WI38 (cell line): ENCODE measurements around the gene ABCC2.

Experiments
- H3K4me3 ChIP-seq: 2 replicates; pipeline ENCODE4 v1.5.1; 2011; ENCODE audit warnings: low read depth, mild to moderate bottlenecking, control low read depth, low read length
- TF ChIP-seq, protein P1 (sequence below): IDR thresholded peaks from 2 replicates; pipeline ENCODE4 v1.5.1; 2012; ENCODE audit warnings: low read depth, mild to moderate bottlenecking, control low read depth, low read length

Gene ABCC2

DNA sequence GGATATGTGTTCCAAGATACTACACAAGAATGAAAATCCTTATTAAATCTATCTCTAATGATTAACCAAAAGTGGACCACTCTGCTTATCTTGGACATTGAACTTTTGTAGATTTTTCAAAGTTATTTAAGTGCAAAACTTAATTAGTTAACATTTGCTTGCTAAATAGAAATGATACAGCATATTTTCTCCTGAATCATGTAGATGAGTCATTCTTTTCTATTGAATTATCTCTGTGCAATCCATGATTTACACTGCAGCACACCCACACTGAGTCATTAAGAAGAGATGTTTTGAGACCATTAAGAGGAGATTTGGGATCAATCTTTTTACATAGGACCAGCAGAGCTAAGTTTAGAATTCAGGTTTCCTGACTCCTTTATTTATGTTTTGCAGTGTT, 6.6 kb upstream of the ABCC2 start:
- TF ChIP-seq, protein P1, sequence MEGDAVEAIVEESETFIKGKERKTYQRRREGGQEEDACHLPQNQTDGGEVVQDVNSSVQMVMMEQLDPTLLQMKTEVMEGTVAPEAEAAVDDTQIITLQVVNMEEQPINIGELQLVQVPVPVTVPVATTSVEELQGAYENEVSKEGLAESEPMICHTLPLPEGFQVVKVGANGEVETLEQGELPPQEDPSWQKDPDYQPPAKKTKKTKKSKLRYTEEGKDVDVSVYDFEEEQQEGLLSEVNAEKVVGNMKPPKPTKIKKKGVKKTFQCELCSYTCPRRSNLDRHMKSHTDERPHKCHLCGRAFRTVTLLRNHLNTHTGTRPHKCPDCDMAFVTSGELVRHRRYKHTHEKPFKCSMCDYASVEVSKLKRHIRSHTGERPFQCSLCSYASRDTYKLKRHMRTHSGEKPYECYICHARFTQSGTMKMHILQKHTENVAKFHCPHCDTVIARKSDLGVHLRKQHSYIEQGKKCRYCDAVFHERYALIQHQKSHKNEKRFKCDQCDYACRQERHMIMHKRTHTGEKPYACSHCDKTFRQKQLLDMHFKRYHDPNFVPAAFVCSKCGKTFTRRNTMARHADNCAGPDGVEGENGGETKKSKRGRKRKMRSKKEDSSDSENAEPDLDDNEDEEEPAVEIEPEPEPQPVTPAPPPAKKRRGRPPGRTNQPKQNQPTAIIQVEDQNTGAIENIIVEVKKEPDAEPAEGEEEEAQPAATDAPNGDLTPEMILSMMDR = no peak
- H3K4me3 ChIP-seq = no peak overlapping the region

DNA sequence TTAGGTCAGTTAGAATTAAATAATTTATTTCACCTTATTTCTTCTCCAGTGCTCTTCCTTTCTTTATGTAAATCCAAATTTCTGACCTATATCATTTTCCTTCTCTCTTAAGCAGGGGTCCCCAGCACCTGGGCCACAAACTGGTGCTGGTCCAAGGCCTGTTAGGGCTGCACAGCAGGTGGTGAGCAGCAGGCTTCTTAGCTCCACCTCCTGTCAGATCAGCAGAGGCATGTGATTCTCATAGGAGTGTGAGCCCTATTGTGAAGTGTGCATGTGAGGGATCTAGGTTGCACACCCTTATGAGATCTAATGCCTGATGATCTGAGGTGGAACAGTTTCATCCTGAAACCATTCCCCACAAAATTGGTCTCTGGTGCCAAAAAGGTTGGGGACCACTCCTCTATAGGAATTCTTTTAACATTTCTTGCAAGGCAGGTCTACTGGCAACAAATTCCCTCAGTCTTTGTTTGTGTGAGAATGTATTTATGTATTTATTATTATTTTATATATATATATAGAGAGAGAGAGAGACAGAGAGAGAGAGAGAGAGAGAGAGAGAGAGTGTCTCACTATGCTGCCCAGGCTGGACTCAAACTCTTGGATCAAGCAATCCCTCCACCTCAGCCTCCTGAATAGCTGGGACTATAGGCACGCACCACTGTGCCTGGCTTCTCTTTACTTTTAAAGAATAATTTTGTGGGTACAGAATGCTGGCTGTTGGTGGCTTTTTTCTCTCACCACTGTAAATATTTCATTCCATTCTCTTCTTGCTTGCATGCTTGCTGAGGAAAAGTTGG, 4.3 kb upstream of the ABCC2 start:
- TF ChIP-seq, protein P1 = no peak
- no peak overlapping the region for H3K4me3 ChIP-seq

DNA sequence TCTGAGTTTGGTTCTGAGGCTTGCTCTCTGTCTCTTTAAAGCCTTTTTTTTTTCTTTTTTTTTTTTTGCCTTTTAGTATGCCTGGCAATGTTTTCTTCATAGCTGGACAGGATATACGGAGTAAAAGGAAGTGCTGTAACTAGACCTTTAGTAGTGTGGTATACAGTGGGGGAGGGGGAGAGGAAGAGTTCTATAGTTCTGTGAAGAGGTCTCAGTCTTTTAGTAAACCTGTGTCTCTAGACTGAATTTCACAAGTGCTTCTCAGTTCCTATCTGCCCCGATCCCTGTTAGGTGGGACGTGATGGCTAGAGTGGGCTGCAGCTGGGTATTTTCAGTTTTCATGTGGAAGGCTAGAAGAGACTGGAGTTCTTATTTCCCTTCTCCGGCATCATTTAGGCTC, 3.1 kb upstream of the ABCC2 start:
- TF ChIP-seq, protein P1 = no peak
- peak overlapping the region; percentile 51 for H3K4me3 ChIP-seq

DNA sequence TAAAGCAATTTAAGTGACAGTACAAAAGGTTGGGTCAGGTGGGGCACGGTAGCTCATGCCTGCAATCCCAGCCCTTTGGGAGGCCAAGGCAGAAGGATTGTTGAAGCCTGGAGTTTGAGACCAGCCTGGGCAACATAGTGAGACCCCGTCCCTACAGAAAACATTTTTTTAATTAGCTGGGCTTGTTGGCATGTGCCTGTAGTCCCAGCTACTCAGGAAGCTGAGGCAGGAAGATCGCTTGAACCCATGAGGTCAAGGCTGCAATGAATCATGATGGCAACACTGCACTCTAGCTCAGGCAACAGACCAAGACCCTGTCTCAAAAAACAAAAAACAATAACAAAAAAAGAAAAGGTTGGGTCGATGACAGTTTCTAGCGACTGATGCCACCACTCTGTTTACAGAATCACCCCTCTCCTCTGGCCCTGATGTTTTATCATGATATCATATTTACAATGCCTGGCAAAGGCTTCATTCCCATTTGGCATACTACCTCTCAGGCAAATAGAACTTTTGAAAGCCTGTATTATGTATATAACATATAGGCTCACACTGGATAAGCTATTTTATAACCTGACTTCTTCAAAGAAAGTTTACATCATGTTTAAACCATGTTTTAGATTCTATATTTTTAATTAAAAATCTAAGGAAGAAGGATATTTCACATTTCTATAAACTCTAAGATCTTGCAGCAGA, 558 bp upstream of the ABCC2 start:
- no peak overlapping the region for H3K4me3 ChIP-seq
- TF ChIP-seq, protein P1 = no peak

DNA sequence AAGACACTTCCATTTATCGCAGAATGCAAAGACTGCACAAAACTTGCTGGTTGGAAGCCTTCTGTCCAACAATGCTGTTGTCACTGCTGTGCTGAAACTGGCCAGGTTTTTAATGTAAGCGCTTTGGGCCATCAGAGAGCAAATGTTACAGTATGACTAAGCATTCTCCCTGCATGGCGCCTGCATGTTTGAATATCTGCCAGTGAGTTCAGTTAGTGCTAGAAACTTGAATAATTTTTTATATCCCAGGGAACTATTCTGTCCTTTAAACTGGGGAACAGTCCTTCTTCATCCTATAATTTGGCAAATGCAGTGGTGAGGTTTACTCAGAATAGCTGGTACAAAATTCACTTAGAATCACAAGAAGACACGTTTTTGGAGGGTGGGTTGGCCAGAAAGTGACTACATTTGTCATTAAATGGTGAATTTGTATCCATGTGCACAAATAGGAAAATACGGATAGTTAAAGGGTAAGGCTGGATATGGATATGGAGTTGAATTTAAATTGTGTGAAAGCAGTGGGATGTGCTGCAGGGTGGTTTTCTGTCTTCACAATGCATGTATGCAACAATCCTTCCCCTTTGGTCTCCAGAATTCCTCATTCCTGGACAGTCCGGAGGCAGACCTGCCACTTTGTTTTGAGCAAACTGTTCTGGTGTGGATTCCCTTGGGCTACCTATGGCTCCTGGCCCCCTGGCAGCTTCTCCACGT, 1.7 kb downstream of the ABCC2 start:
- TF ChIP-seq, protein P1 = no peak

DNA sequence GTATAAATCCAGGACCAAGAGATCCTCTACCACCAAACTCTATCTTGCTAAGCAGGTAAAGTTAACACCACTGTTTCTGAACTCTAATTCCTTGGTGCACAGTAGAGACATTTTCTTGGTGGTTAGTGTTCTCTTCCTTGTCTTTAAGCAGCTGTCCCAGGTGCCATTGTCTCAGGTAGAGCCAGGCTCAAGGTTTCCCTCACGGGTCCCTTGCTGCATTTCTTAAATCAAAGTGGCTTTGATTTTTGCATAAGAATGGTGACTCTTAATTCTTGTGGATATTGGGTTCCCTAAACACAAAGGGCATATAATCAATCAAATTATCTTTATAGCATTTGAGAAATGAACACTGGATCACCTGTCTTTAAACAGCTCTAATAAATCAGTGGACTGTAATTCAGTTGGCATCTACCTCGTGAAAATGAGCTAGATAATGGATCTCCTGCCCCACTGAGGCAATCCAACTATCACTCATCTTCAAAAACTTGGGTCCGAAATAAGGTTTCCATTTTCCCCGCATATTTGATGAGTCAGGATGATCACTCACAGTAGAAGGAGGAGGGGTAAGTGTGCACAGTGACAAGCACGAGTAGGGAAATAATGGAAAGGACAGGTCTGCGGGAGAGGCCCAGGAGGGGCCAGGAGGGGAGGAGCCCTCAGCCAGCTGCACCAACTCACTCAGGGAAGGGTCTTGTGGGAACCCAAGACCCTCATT, 2.4 kb downstream of the ABCC2 start:
- TF ChIP-seq, protein P1 = no peak
- no peak overlapping the region for H3K4me3 ChIP-seq

More for the DNA sequence above, 1.7 kb downstream of the ABCC2 start:
- H3K4me3 ChIP-seq = no peak overlapping the region
